ENCODE measurements around the gene TMEM239. TPM values are rescaled to one million over a fixed set of nuclear protein-coding genes. Genes with fewer than 3 reads are reported as not detected.
"Not testable (repeated sequence)": the region's sequence is repeated elsewhere in the genome, so short reads cannot be mapped to it uniquely, and the experiment has no call there.

TMEM239 gene
- not detected for total RNA-seq

GRCh38 chr20:2816030-2816582 is at the start of gene TMEM239:
TMEM239 (plus strand) TSS chr20:2816364; CDS start chr20:2816555, 191 bp downstream.
- H3K4me3 ChIP-seq: no peak within 1 kb of the TSS
- no peaks in the 10 kb centered on the region for H3K4me1 ChIP-seq
- no peaks in the 10 kb centered on the region for H3K36me3 ChIP-seq
- peaks cover 0 to 13% of the 10 kb centered on the region in 2 donors for H3K9me3 ChIP-seq
- H3K27me3 ChIP-seq: peaks cover 6% of the 10 kb centered on the region
- no peak within 1 kb of the TSS for H3K27ac ChIP-seq
- no peak for TF ChIP-seq CTCF (IDR thresholded peaks at IDR 0.05)
- intact Hi-C loops (cut with DNase I): no loop called here
- DNase-seq (ENCODE audit: low spot score in 2 of 2): peak in 1 of 2 donors; percentile 52

- Histone ChIP-seq H3K4me1 (peaks cover 10 to 21% of the 10 kb centered on the region in 2 donors), H3K4me3 (peak overlapping the region in 1 of 2 donors; percentile 39), H3K36me3 (no peaks in the 10 kb centered on the region), H3K9me3 (no peaks in the 10 kb centered on the region), H3K27me3 (peaks cover 4% of the 10 kb centered on the region), H3K27ac (no peak overlapping the region)
- peak in 1 of 2 donors; percentile 80 for DNase-seq (ENCODE audit: low spot score in 2 of 2)
- intact Hi-C loops (cut with DNase I): no loop called here
- TF ChIP-seq CTCF (IDR thresholded peaks at IDR 0.05): no peak
Measured at GRCh38 chr20:2767768-2768631, 48.2 kb upstream of the TMEM239 start.

- intact Hi-C loops (cut with DNase I): no loop called here
- Histone ChIP-seq H3K36me3 (no peaks in the 10 kb centered on the region), H3K9me3 (no peaks in the 10 kb centered on the region), H3K4me3 (peak overlapping the region in 1 of 2 donors; percentile 39), H3K27ac (no peak overlapping the region), H3K27me3 (peaks cover 4% of the 10 kb centered on the region), H3K4me1 (peaks cover 10 to 21% of the 10 kb centered on the region in 2 donors)
- DNase-seq (ENCODE audit: low spot score in 2 of 2): no peak
- TF ChIP-seq CTCF (IDR thresholded peaks at IDR 0.05): no peak
Measured at GRCh38 chr20:2768632-2769015, 47.5 kb upstream of the TMEM239 start.

GRCh38 chr20:2770091-2770490 is 46.1 kb upstream of the TMEM239 start:
- H3K36me3 ChIP-seq; H3K9me3 ChIP-seq; H3K27ac ChIP-seq; DNase-seq (ENCODE audit: low spot score in 2 of 2); intact Hi-C loops (cut with DNase I); H3K4me3 ChIP-seq; H3K27me3 ChIP-seq: not testable (repeated sequence)
- H3K4me1 ChIP-seq: peaks cover 10 to 21% of the 10 kb centered on the region in 2 donors

GRCh38 chr20:2771631-2772080 is 44.5 kb upstream of the TMEM239 start:
- no peaks in the 10 kb centered on the region for H3K36me3 ChIP-seq
- DNase-seq (ENCODE audit: low spot score in 2 of 2): no peak
- no peak overlapping the region for H3K4me3 ChIP-seq
- intact Hi-C loops (cut with DNase I): no loop called here
- H3K27me3 ChIP-seq: peaks cover 4% of the 10 kb centered on the region
- H3K27ac ChIP-seq: no peak overlapping the region
- peaks cover 0 to 8% of the 10 kb centered on the region in 2 donors for H3K9me3 ChIP-seq
- peaks cover 10 to 21% of the 10 kb centered on the region in 2 donors for H3K4me1 ChIP-seq
- TF ChIP-seq CTCF (IDR thresholded peaks at IDR 0.05): no peak

- DNase-seq (ENCODE audit: low spot score in 2 of 2): no peak
- H3K27ac ChIP-seq: no peak overlapping the region
- H3K4me1 ChIP-seq: peaks cover 0 to 7% of the 10 kb centered on the region in 2 donors
- no peaks in the 10 kb centered on the region for H3K36me3 ChIP-seq
- intact Hi-C loops (cut with DNase I): no loop called here
- no peak overlapping the region for H3K4me3 ChIP-seq
- H3K9me3 ChIP-seq: peaks cover 0 to 8% of the 10 kb centered on the region in 2 donors
- peaks cover 4% of the 10 kb centered on the region for H3K27me3 ChIP-seq
- no peak for TF ChIP-seq CTCF (IDR thresholded peaks at IDR 0.05)
Measured at GRCh38 chr20:2773812-2774211, 42.4 kb upstream of the TMEM239 start.

All from ascending aorta (tissue), 2 donors.